Measurements from ENCODE around the gene HS3ST2. TPM values are rescaled to one million over a fixed set of nuclear protein-coding genes. Genes with fewer than 3 reads are reported as not detected.

HS3ST2 gene
- total RNA-seq, 1 experiment from 2014 or later: not detected

GRCh38 chr16:22771551-22771950 lies 42.4 kb upstream of the HS3ST2 start:
- Mint-ChIP-seq H3K36me3 (ENCODE audit: insufficient read depth, unreplicated experiment) (no peaks in the 10 kb centered on the region), H3K4me1 (ENCODE audit: low read depth, unreplicated experiment) (peaks cover 21% of the 10 kb centered on the region), H3K4me3 (ENCODE audit: low read depth, unreplicated experiment) (no peak overlapping the region), H3K27me3 (ENCODE audit: unreplicated experiment) (peaks cover 35% of the 10 kb centered on the region), H3K27ac (ENCODE audit: unreplicated experiment) (no peak overlapping the region), H3K9me3 (ENCODE audit: low read depth, unreplicated experiment) (peaks cover 5% of the 10 kb centered on the region)
- intact Hi-C loops (cut with micrococcal nuclease; ENCODE audit: unreplicated experiment): no loop called here
- CTCF ChIA-PET: interaction anchor here (0.7 kb wide), 2 partner anchors 73 to 164 kb away, joined by 3 to 6 read pairs; no protein-coding TSS in a partner anchor
- no peak for TF ChIP-seq CTCF (IDR thresholded peaks at IDR 0.05; ENCODE audit: unreplicated experiment)
- no peak for DNase-seq
- BruUV-seq (replicated peaks): no TSS peak

GRCh38 chr16:22775220-22775922 lies 38.6 kb upstream of the HS3ST2 start:
- CTCF ChIA-PET: no interaction called here
- peaks cover 47% of the 10 kb centered on the region for H3K27me3 Mint-ChIP-seq (ENCODE audit: unreplicated experiment)
- no peak overlapping the region for H3K27ac Mint-ChIP-seq (ENCODE audit: unreplicated experiment)
- H3K9me3 Mint-ChIP-seq (ENCODE audit: low read depth, unreplicated experiment): peaks cover under 1% of the 10 kb centered on the region
- no peak for DNase-seq
- no peaks in the 10 kb centered on the region for H3K36me3 Mint-ChIP-seq (ENCODE audit: insufficient read depth, unreplicated experiment)
- peaks cover 15% of the 10 kb centered on the region for H3K4me1 Mint-ChIP-seq (ENCODE audit: low read depth, unreplicated experiment)
- H3K4me3 Mint-ChIP-seq (ENCODE audit: low read depth, unreplicated experiment): no peak overlapping the region
- no TSS peak for BruUV-seq (replicated peaks)
- no peak for TF ChIP-seq CTCF (IDR thresholded peaks at IDR 0.05; ENCODE audit: unreplicated experiment)
- intact Hi-C loops (cut with micrococcal nuclease; ENCODE audit: unreplicated experiment): no loop called here

- Mint-ChIP-seq H3K4me3 (ENCODE audit: low read depth, unreplicated experiment) (no peak overlapping the region), H3K27ac (ENCODE audit: unreplicated experiment) (no peak overlapping the region), H3K27me3 (ENCODE audit: unreplicated experiment) (peaks cover 23% of the 10 kb centered on the region), H3K36me3 (ENCODE audit: insufficient read depth, unreplicated experiment) (no peaks in the 10 kb centered on the region), H3K4me1 (ENCODE audit: low read depth, unreplicated experiment) (no peaks in the 10 kb centered on the region), H3K9me3 (ENCODE audit: low read depth, unreplicated experiment) (peaks cover 2% of the 10 kb centered on the region)
- no TSS peak for BruUV-seq (replicated peaks)
- intact Hi-C loops (cut with micrococcal nuclease; ENCODE audit: unreplicated experiment): no loop called here
- no peak for TF ChIP-seq CTCF (IDR thresholded peaks at IDR 0.05; ENCODE audit: unreplicated experiment)
- CTCF ChIA-PET: no interaction called here
- no peak for DNase-seq
Observed at GRCh38 chr16:22781480-22781879, 32.5 kb upstream of the HS3ST2 start.

GRCh38 chr16:22782314-22782713 lies 31.6 kb upstream of the HS3ST2 start:
- Mint-ChIP-seq H3K9me3 (ENCODE audit: low read depth, unreplicated experiment) (peaks cover 2% of the 10 kb centered on the region), H3K27me3 (ENCODE audit: unreplicated experiment) (peaks cover 15% of the 10 kb centered on the region), H3K4me3 (ENCODE audit: low read depth, unreplicated experiment) (no peak overlapping the region), H3K36me3 (ENCODE audit: insufficient read depth, unreplicated experiment) (no peaks in the 10 kb centered on the region), H3K4me1 (ENCODE audit: low read depth, unreplicated experiment) (no peaks in the 10 kb centered on the region), H3K27ac (ENCODE audit: unreplicated experiment) (no peak overlapping the region)
- TF ChIP-seq CTCF (IDR thresholded peaks at IDR 0.05; ENCODE audit: unreplicated experiment): no peak
- intact Hi-C loops (cut with micrococcal nuclease; ENCODE audit: unreplicated experiment): no loop called here
- CTCF ChIA-PET: no interaction called here
- no TSS peak for BruUV-seq (replicated peaks)
- DNase-seq: no peak
